GM18858 (cell line): ENCODE data around the gene PKD1.
"Not testable (repeated sequence)": the region's sequence is repeated elsewhere in the genome, so short reads cannot be mapped to it uniquely, and the experiment has no call there.

ENCODE experiments used
- ATAC-seq: cut with Tn5 transposase; IDR thresholded peaks from one replicate; pipeline ENCODE4 v1.9.1; 2021; ENCODE audit not compliant: unreplicated experiment

Gene PKD1

DNA sequence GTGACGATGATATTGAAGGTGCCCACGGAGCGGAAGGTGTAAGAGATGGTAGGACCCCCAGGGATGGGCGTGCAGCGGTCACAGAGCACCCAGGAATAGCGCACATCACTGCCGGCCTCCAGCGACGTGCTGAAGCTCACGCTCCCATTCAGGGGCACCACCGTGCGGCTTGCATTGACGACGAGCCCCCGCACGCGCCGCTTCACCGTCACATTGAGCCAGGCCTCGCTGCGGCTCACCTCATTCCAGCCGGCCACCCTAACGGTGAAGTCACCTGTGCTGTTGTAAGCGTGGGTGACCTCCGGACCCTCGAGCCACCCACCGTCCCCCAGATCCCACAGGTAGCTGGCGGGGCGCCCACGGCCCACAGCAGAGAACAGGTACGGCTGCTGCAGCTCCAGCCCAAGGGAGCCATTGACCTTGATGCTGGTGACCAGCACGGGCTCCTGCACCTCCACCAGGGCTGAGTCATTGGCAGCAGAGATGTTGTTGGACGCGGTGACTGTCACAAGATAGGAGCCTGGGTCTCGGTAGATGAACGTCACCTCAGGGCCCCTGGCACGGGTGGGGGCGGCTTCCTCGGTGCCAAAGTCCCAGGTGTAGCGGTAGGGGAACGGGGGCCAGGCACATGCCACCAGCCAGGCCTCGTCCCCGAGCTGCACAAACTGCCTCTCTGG is 25.2 kb downstream of the PKD1 start:
- ATAC-seq: not testable (repeated sequence)

DNA sequence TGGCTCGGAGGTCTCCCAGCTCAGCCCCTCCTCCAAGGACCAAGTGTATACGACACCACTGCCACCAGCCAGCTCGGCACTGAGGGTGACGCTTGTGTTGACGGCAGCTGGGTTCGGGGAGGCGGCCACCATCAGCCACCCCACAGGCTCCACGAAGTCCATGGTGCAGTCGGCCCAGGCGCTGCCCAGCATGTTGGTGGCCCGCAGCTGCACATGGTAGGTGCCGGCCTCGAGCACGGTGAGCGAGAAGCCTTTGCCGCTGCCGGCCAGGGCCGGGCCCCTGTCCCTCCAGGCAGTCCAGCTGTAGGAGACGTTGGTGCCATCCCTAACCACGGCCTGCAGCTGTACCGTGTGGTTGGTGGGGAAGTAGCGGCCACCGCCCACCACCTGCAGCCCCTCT is 25.8 kb downstream of the PKD1 start:
- ATAC-seq: not testable (repeated sequence)

DNA sequence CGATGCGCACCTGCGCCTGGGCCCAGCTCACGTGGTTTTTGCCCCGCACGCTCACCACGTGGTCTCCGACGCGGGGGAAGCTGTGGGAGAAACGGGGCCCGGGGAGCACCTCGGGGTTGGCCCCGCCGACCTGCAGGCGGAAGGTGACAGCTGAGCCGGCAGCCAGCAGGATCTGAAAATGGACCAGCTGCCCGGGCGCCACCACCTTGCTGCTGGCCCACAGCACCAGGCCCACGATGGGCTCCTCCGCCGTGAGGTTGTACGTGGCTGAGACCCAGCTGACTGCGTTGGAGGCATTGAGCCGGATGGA is 26.5 kb downstream of the PKD1 start:
- ATAC-seq: not testable (repeated sequence)

DNA sequence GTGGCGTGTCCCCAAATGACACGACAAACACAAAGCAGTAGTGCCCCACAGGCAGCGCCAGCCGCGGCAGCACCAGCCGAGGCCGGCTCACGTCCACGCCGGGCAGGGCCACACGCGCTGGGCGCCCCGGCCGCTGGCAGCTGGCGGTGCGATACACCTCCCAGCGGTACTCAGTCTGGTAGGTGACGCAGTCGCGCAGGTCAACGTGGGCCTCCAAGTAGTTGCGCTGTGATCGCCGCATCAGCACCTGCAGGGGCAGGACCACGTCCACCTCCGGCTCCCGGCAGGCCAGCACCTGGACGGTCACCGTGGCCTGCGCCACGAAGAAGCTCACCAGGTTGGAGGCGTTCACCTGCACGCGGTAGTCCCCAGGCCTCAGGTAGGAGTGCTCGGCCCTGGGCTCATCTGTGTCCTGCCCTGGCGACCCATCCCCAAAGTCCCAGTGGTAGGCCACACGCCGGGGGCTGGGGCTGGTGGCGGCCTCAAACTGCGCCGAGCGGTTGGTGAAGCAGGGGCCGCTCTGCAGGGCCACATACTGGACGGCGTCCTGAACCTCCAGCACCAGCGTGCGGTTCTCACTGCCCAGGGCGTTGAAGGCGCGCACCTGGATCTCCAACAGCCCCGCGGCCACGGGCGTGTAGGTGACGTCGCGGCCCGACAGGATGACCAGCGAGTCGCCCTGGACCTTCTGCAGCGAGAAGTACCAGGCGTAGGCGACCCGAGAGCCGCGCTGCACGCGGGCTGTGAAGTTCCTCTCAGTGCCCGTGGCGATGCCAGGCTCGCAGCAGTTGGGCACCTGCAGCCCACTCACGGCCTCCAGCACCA is 27.0 kb downstream of the PKD1 start:
- ATAC-seq: not testable (repeated sequence)

DNA sequence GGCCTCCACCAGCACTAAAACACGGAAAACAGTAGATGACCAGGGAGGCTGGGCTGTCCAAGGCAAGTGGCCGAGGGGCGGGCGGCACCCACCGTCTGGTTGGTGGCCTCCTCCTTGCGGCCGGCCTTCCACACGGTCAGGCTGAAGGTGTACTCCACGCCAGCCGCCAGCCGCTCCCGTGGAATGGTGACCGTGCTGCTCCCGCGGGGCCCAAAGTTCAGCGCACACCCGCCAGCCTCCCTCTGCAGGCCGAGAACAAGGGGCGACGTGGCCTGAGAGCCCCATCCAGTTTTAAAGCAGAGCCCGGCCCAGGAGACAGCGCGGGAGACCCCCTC is 27.9 kb downstream of the PKD1 start:
- not testable (repeated sequence) for ATAC-seq

DNA sequence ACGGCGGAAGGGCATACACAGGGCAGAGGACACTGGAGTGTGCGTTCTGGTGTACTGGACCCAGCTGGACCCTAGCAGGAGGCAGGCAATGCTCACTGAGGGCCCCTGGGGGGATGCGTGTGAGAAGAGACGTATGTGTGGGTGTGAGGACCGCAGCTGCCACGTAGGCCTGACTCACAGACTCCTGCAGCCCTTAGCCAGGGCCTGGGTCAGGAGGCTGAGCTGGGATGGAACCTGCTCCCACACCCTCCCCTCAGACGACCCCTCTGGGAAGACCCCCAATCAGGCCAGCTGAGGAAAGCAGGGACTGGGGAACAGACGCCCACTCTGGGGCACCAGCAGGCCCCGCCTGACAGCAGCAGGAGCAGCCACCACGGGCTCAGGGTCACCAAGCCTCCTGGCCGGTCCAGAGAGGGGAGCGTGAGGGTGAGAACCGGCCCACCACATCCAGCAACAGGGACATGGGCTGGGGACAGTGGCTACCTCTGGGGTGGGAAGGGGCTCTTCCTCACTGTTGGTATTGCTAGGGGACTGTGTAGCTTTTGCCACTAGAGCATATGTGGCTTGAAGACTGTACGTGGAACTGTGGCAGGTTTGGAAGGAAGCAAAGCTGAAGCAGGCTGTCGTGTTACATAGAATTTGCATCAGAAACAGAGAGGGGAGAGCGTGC is 28.4 kb downstream of the PKD1 start:
- ATAC-seq: not testable (repeated sequence)

DNA sequence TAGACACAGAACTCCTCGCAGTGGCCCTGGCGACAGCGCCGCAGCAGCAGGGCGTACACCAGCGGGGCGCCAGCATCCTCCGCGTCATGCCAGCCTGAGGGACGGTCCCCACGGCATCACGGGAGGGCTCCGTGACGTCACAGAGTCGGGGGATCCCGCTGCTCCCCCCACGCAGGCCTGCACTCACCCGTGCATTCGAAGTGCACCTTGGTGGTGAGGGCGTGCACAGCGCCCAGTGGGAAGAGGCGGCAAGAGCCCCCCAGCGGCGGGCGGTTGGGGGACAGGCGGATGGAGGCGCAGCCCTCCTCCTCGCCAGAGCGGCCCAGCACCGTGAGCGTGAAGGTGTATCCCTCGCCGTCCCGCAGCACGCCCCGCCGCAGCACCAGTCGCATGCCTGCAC is 29.5 kb downstream of the PKD1 start:
- not testable (repeated sequence) for ATAC-seq

DNA sequence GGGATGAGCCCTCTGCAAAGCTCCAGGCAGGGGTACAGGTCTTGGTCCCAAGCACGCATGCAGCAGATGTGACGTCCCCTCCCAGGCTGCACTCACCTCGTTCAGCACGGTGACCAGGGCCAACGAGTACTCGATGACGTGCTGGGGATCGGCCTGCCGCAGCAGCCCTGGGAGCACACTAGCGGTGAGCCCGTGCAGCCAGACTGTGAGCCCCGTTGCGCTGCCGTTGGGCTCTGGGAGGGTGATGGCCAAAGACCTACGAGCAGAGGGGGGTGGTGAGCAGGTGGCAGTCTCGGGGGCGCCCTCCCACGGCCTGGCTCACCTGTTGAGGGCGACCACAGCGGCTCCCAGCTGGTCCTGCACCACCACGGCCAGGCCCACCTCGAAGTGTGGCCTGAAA is 29.9 kb downstream of the PKD1 start:
- ATAC-seq: not testable (repeated sequence)

DNA sequence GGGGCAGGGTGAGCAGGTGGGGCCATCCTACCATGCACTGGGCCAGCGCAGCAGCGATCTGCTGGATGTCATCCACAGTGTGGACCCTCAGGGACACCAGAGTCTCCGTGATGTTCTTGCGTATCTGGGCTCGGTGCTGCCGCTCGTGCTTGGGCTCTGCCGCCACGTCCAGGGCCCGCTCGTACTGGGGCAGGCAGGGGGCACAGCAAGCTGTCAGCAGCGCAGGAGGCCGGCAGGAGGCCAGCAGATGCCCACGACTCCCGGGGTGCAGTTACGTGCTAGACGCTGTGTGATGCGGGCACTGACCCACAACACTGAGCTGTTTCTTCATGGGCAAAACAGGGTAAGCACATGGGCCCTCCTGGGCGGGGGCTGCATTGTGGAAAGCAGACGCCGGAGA is 30.4 kb downstream of the PKD1 start:
- not testable (repeated sequence) for ATAC-seq

DNA sequence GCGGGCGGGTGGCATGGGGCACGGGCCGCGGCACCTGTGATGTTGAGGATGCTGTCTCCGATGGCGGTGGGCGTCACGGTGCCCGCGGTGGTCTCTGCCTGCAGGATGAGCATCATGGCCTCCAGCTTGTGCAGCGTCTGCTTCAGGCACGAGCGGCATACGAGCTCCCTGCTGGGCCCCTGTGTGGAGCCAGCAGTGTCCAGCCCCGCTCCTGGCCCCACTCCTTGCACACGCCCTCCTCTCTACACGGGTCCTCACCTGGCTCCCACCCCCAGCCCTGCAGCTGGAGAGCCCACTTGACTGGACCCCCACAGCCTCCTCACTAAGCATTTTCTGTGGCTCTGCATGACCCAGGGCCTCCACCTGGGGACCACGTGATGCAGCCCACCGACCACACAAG is 31.2 kb downstream of the PKD1 start:
- ATAC-seq: not testable (repeated sequence)

DNA sequence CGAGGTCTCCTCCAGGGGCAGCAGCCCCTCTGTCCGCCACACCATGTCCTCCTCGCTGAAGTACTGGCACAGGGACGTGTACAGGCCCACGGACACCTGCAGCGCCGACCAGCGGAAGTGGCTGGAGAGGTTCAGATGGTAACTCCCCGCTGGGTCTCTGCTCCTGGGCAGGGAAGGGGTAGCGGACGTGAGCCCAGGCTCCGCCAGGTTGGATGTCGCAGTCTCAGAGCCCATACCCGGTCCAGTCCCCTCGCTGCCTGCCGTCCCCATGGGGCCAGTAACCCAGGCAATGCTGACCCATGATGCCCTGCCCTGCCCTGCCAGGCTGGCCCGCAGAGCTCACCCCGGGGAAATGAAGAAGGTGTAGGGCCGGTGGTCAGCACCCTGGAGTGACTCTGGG is 33.2 kb downstream of the PKD1 start:
- no peak for ATAC-seq

DNA sequence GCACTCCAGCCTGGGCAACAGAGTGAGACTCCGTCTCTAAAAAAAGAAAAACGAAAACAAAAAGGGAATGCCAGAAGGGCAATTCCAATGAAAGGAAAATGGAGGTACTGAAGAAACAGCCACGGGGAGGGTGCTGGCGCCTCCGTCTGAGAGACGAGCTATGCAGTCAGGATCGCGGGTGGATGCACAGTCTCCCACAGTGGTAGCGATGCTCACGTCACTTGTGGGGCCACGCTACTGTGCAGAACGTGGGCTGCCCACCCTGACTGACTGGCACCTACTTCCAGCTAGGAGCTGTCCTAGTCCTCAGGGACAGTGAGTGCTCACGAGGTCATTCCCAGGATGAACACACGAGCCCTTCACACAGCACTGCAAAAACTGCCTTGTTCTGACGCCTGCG is 34.1 kb downstream of the PKD1 start:
- not testable (repeated sequence) for ATAC-seq

DNA sequence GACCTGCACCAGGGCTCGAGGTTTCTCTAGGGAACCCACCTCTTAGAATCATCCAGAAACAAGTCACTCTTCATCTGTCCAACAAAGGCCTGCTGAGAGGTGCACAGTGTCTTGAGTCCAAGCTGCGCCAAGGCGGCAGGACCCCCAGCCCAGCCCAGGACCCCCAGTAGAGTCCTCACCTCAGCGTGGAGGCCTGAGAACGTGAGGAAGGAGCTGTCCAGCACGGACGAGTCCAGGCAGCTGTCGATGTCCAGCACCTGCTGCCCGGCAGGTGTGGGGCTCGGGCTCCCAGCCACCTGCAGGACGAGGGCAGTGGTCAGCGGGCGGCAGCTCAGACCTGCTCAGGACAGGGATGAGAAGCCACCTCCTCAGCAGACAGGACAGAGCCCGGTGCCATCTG is 38.0 kb downstream of the PKD1 start:
- ATAC-seq: not testable (repeated sequence)

DNA sequence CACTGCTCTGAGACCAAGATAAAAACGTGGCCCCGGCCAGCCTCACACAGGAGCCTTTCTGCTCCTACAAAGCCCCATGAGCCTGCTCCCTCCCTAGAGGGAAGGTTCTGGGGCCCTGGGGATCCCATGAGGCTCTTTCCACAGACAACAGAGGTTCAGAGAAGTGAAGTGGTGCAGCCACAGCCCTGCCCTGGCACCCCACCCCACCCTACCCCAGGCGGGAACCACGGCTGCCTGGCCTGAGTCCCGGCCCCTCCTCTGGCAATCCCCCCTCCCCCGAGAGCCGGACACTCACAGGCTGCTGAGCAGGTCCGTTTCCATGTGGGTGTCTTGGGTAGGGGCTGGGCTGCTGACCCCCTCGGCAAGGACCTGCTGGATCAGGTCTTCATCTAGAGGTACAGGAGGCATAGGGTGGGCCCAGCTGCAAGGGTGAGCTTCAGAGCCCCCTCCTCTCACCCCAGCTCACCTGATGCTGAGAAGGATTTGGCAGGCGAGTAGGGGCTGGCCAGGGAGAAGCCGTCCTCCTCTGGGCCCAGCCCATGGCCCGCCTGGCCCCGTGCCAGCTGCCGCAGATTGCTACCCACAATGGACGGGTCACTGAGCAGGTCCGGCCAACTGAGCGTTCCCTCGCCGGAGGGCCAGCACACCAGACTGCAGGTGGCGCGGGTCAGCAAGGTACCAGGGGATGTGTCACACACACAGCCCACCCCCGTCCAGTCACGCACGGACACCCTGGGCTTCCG is 38.7 kb downstream of the PKD1 start:
- no peak for ATAC-seq

DNA sequence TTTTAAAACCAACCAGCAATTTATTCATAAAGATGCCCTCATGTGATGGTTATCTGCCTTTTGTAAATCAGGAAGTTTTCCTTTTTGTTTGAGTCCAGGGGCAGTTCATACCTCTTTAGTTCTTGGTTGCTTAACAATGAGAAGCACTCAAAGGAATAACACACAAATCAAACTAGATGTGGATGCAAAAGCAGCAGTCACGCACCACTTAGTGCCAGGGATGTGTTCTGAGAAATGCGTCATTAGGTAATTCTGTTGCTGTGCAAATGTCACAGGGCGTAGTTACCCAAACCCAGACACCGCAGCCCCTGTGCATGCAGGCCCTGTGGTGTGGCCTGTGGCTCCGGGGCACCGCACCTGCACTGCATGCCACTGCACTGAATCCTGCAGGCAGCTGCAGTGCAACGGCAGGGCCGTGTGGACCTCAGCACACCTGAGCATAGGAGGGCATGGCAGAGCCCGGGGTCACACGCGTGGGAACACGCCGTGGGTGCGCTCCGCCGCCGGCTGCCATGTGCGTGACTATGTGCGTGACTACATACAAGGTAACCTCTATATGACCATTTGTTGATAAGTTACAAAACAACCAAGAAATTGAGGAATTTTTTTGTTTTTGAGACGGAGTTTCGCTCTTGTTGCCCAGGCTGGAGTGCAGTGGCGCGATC is 39.6 kb downstream of the PKD1 start:
- ATAC-seq: no peak

DNA sequence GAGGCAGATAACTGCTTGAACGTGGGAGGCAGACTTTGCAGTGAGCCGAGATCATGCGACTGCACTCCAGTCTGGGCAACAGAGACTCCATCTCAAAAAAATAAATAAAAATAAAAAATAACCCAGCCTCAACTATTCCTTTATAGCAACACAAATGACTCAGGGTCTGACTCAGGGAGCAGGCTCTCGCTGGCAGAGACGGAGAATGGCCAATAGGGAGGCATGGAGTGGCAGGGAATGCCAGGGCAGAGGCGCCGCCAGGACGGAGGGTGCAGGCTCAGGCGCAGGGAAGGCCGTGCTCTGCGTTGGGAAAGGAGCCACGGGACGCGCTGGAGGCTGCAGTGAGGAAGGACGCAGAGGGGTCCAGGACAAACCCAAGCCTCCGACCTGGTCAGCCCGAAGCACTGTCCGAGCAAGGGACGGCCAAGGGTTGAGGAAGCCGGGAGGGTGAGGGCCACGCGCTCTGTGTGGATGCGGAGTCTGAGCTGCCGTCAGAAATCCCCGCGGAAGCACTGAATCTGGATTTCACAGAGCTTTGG is 40.3 kb downstream of the PKD1 start:
- ATAC-seq: no peak

DNA sequence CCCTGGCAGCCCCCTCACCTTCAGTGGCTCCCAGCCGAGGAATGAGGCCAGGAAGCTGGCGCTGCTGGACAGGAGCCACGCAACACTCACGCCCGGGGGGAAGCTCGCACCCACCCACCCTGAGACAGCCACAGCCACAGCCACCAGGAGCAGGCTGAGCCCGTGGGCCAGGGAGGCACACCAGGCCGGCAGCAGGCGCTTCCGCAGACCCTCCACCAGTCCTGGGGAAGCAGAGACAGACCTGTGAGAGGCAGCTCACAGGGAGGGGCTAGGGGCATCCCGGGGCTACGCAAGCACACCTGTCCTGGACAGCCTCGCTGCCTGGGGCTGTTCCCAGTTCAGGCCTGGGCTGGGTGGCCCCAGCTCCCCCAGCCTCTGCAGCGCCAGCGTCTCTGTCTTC is 41.9 kb downstream of the PKD1 start:
- ATAC-seq: no peak

DNA sequence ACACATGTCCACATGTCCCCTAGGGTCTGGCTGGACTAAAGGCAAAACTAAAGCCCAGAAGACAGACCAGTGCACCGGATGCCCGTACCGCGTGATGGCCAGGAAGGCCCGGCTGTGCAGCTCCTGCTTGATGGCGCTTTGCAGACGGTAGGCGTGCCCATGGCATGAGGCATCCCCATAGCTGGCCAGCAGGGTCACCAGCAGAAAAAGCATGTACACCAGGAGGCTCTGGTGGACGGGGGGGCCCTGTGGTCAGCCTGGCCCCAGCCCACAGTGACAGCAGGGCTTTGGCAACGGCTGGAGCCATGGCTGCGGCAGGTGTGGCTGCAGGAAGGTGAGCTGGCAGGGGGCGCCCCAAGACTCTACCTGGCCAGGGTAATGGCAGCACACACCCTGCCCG is 42.8 kb downstream of the PKD1 start:
- ATAC-seq: no peak

DNA sequence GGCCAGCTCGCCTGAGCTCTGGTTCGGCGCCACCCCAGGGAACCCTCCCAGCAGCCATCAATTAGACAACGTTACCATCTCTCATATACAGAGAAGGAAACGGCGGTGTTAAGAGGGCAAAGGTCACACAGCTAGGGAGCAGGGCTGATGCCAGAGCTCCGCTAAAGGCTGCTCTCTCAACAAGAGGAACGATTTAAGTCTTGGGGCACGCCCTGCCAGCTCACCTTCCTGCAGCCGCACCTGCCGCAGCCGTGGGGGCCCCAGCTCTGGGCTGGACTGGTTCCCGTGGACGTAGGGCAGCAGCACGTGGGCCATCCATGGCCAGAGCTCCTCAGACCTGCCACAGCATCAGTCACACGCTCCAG is 43.5 kb downstream of the PKD1 start:
- no peak for ATAC-seq

DNA sequence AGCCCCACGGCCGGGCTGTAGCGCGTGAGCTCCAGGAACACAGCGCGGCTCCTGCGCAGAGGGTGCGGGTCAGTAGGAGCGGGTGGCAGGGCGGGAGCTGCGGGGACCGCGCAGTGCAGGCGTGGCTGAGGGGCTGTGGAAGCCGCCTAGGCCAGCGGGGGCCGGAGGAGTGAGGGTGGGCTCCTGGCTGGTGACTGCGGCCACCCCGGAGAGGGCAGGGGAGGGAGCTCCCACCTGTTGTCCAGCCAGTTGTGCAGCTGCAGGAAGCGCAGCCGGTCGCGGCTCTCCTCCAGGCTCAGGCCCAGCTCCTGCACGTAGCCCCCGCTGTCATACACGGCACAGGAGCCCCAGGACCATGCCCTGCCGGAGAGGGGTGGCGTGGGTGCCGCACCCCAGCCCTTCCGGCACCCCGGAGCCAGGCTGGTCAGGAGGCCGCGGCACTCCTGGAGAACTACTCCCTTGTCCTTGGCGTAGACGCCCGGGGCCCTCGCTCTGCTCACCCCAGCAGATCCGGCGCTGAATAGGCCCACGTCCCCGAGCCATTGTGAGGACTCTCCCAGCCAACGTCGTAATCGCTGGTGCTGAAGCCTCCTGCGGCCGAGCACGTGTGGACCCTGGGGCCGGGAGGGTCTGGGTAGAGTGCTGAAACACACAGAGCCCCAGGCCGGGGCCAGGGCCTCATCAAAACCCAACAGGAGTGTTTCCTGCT is 44.0 kb downstream of the PKD1 start:
- ATAC-seq: no peak
